Neural progenitor cell (in vitro differentiated cells): ENCODE data around the gene CARMIL1.

Source experiments
- CTCF ChIP-seq: fragments of 200-600 bp; sonication (generic); IDR thresholded peaks from 2 replicates; pipeline ENCODE4 v1.5.1; 2017; ENCODE audit warnings: antibody characterized with exemption, mild to moderate bottlenecking
- EZH2 ChIP-seq: fragments of 200-600 bp; sonication (generic); IDR thresholded peaks from 2 replicates; pipeline ENCODE4 v1.6.1; 2017; ENCODE audit warnings: antibody characterized with exemption, mild to moderate bottlenecking, moderate library complexity

DNA sequence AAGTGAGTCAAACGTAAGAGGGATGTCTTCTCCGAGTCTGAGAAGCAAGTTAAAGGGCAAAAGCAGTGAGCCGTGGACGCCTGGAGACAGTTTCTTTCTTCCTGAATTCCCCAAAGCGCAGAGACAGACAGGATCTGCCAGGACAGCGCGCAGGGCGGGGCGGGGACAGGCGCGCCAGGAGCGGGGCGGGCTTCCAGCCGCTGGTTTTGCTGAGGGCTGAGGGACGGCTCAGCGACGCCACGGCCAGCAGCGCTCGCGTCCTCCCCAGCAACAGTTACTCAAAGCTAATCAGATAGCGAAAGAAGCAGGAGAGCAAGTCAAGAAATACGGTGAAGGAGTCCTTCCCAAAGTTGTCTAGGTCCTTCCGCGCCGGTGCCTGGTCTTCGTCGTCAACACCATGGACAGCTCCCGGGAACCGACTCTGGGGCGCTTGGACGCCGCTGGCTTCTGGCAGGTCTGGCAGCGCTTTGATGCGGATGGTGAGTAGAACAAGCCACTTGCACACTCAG, 372.9 kb downstream of the CARMIL1 start, which contains the start of gene SCGN:
- TF ChIP-seq CTCF (no peak), EZH2 (peak; percentile 59)
